ENCODE results near the gene OGA. TPM values are rescaled to one million over a fixed set of nuclear protein-coding genes. Genes with fewer than 3 reads are reported as not detected.

Gene OGA
- total RNA-seq, 2 experiments from 2014 or later: 125 to 130 TPM

DNA sequence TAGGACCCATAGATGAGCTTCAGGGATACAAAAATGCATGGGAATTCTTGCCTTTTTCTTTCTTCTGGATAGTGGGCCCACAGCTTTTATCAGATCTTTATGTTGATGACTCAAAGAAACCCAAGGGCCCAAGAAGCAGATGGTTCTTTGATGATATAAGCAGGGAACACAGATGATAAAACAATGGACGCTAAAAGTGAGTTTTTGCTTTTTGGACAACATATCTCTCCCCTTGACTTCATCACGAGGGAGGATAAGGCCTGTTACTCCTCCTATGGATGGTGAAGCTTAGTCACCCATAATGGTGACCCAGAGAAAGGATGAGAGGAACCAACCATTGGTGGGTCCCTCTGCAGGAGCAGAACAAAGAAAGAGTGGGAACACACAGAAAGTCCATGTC lies 6.5 kb upstream of the OGA start:
- peaks cover 10% of the 10 kb centered on the region for H3K4me1 Mint-ChIP-seq (ENCODE audit: low read depth)
- H3K4me3 Mint-ChIP-seq: no peak overlapping the region
- H3K9me3 Mint-ChIP-seq: no peaks in the 10 kb centered on the region
- intact Hi-C loops (cut with micrococcal nuclease): no loop called here
- ATAC-seq (no peak), DNase-seq (no peak)
- no peaks in the 10 kb centered on the region for H3K27me3 Mint-ChIP-seq
- POLR2A ChIA-PET: no interaction called here
- H3K27ac Mint-ChIP-seq: no peak overlapping the region
- TF ChIP-seq, protein P1, sequence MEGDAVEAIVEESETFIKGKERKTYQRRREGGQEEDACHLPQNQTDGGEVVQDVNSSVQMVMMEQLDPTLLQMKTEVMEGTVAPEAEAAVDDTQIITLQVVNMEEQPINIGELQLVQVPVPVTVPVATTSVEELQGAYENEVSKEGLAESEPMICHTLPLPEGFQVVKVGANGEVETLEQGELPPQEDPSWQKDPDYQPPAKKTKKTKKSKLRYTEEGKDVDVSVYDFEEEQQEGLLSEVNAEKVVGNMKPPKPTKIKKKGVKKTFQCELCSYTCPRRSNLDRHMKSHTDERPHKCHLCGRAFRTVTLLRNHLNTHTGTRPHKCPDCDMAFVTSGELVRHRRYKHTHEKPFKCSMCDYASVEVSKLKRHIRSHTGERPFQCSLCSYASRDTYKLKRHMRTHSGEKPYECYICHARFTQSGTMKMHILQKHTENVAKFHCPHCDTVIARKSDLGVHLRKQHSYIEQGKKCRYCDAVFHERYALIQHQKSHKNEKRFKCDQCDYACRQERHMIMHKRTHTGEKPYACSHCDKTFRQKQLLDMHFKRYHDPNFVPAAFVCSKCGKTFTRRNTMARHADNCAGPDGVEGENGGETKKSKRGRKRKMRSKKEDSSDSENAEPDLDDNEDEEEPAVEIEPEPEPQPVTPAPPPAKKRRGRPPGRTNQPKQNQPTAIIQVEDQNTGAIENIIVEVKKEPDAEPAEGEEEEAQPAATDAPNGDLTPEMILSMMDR (IDR thresholded peaks at IDR 0.05): no peak
- CTCF ChIA-PET: interaction anchor here (0.7 kb wide), 1 partner anchor 15 kb away, joined by 3 read pairs; no protein-coding TSS in a partner anchor
- H3K36me3 Mint-ChIP-seq (ENCODE audit: low read depth): peaks cover 2% of the 10 kb centered on the region

DNA sequence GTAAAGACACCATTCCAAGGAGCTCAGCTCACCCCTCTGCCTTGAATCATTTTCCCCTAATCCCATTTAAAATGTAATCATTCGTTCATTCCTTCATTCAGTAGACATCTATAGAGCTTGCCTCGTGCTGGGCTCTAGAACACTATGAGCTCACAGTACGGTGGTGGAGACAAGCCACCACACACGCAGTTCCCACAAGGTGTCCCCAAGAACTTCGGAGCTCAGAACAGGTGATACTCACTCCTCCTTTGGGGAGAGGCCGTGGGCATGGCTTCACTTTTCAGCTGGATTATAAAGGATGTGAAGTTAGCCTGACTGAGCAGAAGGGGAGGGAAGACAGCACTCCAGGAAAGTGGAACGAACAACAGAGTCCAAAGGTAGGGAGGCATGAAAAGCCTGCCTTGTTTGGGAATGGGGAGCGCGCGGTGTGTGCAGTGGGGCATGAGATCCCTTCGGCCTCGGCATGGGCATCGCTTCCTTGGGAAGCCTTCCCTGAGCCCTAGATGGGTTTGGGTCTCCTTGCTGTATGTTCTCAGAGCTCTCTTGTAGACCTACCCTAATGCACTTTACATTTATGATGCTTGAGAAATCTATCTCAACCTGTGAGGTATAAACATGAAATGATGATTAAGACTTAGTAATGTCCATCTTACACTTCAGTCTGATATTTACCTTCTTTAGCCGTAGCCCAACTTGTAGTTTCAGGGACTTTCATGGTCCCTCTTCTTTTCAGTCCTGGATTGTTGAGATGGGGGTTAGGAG lies 809 bp upstream of the OGA start:
- ChIA-PET CTCF (interaction anchor here (0.7 to 9.7 kb wide), 7 partner anchors 12 to 191 kb away, joined by 3 to 125 read pairs (median 4); partner anchors contain the start of gene KCNIP2), POLR2A (interaction anchor here (0.8 to 6.6 kb wide), 18 partner anchors 9 to 342 kb away, joined by 3 to 53 read pairs (median 6); partner anchors contain the start of genes ARMH3, KCNIP2, NOLC1 and NPM3)
- Mint-ChIP-seq H3K9me3 (no peaks in the 10 kb centered on the region), H3K4me1 (ENCODE audit: low read depth) (peaks cover 26% of the 10 kb centered on the region), H3K4me3 (peak overlapping the region; percentile 88), H3K36me3 (ENCODE audit: low read depth) (peaks cover 27% of the 10 kb centered on the region), H3K27me3 (no peaks in the 10 kb centered on the region), H3K27ac (peak overlapping the region; percentile 96)
- DNase-seq: no peak
- ATAC-seq: peak; percentile 38
- TF ChIP-seq, protein P1 (IDR thresholded peaks at IDR 0.05): no peak
- intact Hi-C loops (cut with micrococcal nuclease): loop anchor here (5.0 kb wide), 1 partner anchor 37 kb away; the partner anchor contains the start of gene NPM3

DNA sequence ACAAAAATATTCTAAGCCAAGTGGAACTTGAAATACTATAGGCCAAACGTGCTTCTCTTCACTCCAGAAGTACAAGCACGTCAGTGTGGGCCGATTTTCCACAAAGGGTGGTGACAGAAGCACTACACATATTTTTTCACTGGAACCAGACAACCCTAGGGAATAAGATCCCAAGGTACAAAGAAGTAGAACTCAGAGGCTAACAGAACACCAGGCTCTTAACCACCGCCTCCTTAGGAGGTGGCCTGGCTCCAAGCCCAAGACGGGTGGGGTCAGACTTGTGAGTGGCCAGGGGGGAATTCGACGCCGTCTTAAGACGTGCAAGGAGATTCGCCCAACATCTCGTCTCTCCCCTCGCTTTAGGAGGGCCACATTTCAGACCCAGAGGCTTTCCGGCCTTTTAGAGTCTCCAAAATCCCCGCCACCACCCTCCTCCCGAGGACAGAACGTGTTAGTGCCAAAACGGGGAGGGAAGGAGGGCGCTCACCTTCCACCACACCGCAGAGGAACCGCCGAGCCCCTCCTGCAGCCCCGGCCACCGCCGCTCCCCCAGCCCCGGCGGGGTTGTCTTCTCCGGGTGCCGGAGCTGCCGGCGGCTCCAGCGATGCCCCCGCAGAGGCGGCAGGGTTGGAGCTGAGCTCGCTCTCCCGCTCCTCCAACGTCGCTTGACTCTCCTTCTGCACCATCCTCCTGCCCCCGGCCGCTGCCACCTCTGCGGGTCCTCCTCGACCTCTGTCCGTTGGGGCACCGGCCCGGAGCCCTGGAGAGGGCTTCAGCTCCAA lies 716 bp downstream of the OGA start:
- POLR2A ChIA-PET: interaction anchor here (0.6 to 6.6 kb wide), 18 partner anchors 10 to 1287 kb away, joined by 3 to 53 read pairs (median 6); partner anchors contain the start of genes KCNIP2, NOLC1 and NPM3
- H3K27me3 Mint-ChIP-seq: no peaks in the 10 kb centered on the region
- H3K4me3 Mint-ChIP-seq: peak overlapping the region; percentile 88
- H3K4me1 Mint-ChIP-seq (ENCODE audit: low read depth): peaks cover 41% of the 10 kb centered on the region
- peak; percentile 2 for ATAC-seq
- TF ChIP-seq, protein P1 (IDR thresholded peaks at IDR 0.05): no peak
- peak overlapping the region; percentile 96 for H3K27ac Mint-ChIP-seq
- DNase-seq: peak; percentile 68
- CTCF ChIA-PET: interaction anchor here (1.4 to 9.7 kb wide), 4 partner anchors 22 to 193 kb away, joined by 4 to 125 read pairs (median 6); partner anchors contain the start of gene KCNIP2
- no peaks in the 10 kb centered on the region for H3K9me3 Mint-ChIP-seq
- intact Hi-C loops (cut with micrococcal nuclease): loop anchor here (5.0 kb wide), 1 partner anchor 35 kb away; the partner anchor contains the start of gene NPM3
- H3K36me3 Mint-ChIP-seq (ENCODE audit: low read depth): peaks cover 38% of the 10 kb centered on the region

DNA sequence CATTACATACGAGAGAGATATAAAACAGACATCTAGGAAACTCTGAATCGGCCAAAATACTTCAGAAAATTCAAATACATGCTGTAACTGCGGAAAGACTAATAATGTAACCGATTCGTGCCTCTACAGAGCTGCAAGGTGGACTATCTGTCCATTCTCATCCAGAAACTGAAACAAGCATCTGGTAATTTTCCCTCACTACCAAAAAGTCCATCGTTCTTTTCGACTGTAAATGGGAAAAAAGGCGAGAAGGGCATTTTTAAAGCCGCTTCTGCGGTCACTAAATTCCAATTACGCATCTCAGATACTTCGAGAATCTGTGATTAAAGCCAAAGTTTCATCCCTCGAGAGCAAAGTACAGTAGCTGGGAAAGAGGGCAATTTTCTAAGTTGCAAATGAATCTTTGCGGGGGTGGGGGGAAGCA lies 1.3 kb downstream of the OGA start:
- H3K27ac Mint-ChIP-seq: peak overlapping the region; percentile 96
- ATAC-seq (no peak), DNase-seq (peak; percentile 21)
- H3K4me1 Mint-ChIP-seq (ENCODE audit: low read depth): peaks cover 44% of the 10 kb centered on the region
- POLR2A ChIA-PET: interaction anchor here (0.6 to 6.6 kb wide), 9 partner anchors 10 to 1286 kb away, joined by 3 to 53 read pairs (median 4); partner anchors contain the start of genes KCNIP2 and NPM3
- peak overlapping the region; percentile 88 for H3K4me3 Mint-ChIP-seq
- no peaks in the 10 kb centered on the region for H3K9me3 Mint-ChIP-seq
- intact Hi-C loops (cut with micrococcal nuclease): loop anchor here (5.0 kb wide), 1 partner anchor 35 kb away; the partner anchor contains the start of gene NPM3
- peaks cover 42% of the 10 kb centered on the region for H3K36me3 Mint-ChIP-seq (ENCODE audit: low read depth)
- CTCF ChIA-PET: interaction anchor here (1.4 to 9.7 kb wide), 3 partner anchors 23 to 193 kb away, joined by 4 to 125 read pairs (median 9); partner anchors contain the start of gene KCNIP2
- TF ChIP-seq, protein P1 (IDR thresholded peaks at IDR 0.05): no peak
- no peaks in the 10 kb centered on the region for H3K27me3 Mint-ChIP-seq

All from activated CD8-positive, alpha-beta T cell treated with anti-CD3 and anti-CD28 coated beads for 36 hours (primary cell).